Mucosa of descending colon (tissue), 3 donors: ENCODE results near the gene NDRG4. TPM values are rescaled to one million over a fixed set of nuclear protein-coding genes. Genes with fewer than 3 reads are reported as not detected.

Source experiments
- ATAC-seq: fragments of 200-7000 bp; cut with Tn5 transposase; one replicate; pipeline ENCODE4 v1.9.1; 2020; ENCODE audit warnings: mild to moderate bottlenecking, moderate library complexity
- DNase-seq, 3 donors: peaks; one replicate each; pipeline ENCODE4 v3.0.0-alpha.2; 2020
- H3K36me3 ChIP-seq: fragments of 200-600 bp; one replicate; pipeline ENCODE4 v1.8.0; 2021; ENCODE audit warnings: low read depth, mild to moderate bottlenecking
- H3K4me1 ChIP-seq: fragments of 200-600 bp; one replicate; pipeline ENCODE4 v1.8.0; 2021; ENCODE audit warnings: low read depth, mild to moderate bottlenecking
- H3K4me3 ChIP-seq: fragments of 200-600 bp; one replicate; pipeline ENCODE4 v1.8.0; 2021; ENCODE audit warnings: mild to moderate bottlenecking
- H3K9me3 ChIP-seq: fragments of 200-600 bp; one replicate; pipeline ENCODE4 v1.8.0; 2021; ENCODE audit warnings: mild to moderate bottlenecking
- intact Hi-C, 2 donors: fragments of 100-400 bp; cut with DNase I in 1 of 2; cut with micrococcal nuclease in 1 of 2; formaldehyde crosslinking; loops; one replicate each; pipeline versions ENCODE4 v1.11.0 to v1.11.1; 2022; cut with DNase I, micrococcal nuclease
- total RNA-seq, 3 donors: library from RNA; stranded (reverse); fragmentation: NEBNext Ultra II Directional in 2 of 3; extraction: Animal tissue kit (Norgen Biotek cat#: 25700) in 2 of 3; gene quantifications; one replicate each; pipeline versions ENCODE4 v1.2.1 to v1.2.4, GENCODE V29; 2021 to 2023
- TF ChIP-seq, protein P1 (sequence below): fragments of 200-600 bp; IDR thresholded peaks from one replicate; pipeline ENCODE4 v1.8.0; 2022; ENCODE audit warnings: antibody characterized with exemption, mild to moderate bottlenecking
- donor health status: DM: no; HTN: no; CAD: no; lungs with moderate emphysema.
- donor health status: DM: no; HTN: no; CAD: no.
- donor health status: DM: no; HTN: yes; CAD: no.

Gene NDRG4
- total RNA-seq, 3 donors from 2014 or later: 3.0 to 15.8 (median 3.6) TPM

GRCh38 chr16:58502217-58502921 lies 2.4 kb downstream of the NDRG4 start:
- DNase-seq (no peak), ATAC-seq (no peak)
- TF ChIP-seq, protein P1, sequence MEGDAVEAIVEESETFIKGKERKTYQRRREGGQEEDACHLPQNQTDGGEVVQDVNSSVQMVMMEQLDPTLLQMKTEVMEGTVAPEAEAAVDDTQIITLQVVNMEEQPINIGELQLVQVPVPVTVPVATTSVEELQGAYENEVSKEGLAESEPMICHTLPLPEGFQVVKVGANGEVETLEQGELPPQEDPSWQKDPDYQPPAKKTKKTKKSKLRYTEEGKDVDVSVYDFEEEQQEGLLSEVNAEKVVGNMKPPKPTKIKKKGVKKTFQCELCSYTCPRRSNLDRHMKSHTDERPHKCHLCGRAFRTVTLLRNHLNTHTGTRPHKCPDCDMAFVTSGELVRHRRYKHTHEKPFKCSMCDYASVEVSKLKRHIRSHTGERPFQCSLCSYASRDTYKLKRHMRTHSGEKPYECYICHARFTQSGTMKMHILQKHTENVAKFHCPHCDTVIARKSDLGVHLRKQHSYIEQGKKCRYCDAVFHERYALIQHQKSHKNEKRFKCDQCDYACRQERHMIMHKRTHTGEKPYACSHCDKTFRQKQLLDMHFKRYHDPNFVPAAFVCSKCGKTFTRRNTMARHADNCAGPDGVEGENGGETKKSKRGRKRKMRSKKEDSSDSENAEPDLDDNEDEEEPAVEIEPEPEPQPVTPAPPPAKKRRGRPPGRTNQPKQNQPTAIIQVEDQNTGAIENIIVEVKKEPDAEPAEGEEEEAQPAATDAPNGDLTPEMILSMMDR: no peak
- intact Hi-C loops: no loop called here
- Histone ChIP-seq H3K4me3 (no peak overlapping the region), H3K9me3 (no peaks in the 10 kb centered on the region), H3K36me3 (no peaks in the 10 kb centered on the region), H3K4me1 (peaks cover 13% of the 10 kb centered on the region)

- Histone ChIP-seq H3K9me3 (no peaks in the 10 kb centered on the region), H3K4me3 (no peak overlapping the region), H3K4me1 (peaks cover 13% of the 10 kb centered on the region), H3K36me3 (no peaks in the 10 kb centered on the region)
- ATAC-seq: no peak
- no peak for DNase-seq
- TF ChIP-seq, protein P1: no peak
- intact Hi-C loops: no loop called here
Measured at GRCh38 chr16:58503166-58503862, 3.4 kb downstream of the NDRG4 start.

GRCh38 chr16:58503863-58504688 lies 4.1 kb downstream of the NDRG4 start:
- Histone ChIP-seq H3K36me3 (no peaks in the 10 kb centered on the region), H3K4me1 (peaks cover 13% of the 10 kb centered on the region), H3K9me3 (no peaks in the 10 kb centered on the region), H3K4me3 (no peak overlapping the region)
- ATAC-seq: no peak
- no peak for DNase-seq
- intact Hi-C loops: no loop called here
- TF ChIP-seq, protein P1: no peak

DNA sequence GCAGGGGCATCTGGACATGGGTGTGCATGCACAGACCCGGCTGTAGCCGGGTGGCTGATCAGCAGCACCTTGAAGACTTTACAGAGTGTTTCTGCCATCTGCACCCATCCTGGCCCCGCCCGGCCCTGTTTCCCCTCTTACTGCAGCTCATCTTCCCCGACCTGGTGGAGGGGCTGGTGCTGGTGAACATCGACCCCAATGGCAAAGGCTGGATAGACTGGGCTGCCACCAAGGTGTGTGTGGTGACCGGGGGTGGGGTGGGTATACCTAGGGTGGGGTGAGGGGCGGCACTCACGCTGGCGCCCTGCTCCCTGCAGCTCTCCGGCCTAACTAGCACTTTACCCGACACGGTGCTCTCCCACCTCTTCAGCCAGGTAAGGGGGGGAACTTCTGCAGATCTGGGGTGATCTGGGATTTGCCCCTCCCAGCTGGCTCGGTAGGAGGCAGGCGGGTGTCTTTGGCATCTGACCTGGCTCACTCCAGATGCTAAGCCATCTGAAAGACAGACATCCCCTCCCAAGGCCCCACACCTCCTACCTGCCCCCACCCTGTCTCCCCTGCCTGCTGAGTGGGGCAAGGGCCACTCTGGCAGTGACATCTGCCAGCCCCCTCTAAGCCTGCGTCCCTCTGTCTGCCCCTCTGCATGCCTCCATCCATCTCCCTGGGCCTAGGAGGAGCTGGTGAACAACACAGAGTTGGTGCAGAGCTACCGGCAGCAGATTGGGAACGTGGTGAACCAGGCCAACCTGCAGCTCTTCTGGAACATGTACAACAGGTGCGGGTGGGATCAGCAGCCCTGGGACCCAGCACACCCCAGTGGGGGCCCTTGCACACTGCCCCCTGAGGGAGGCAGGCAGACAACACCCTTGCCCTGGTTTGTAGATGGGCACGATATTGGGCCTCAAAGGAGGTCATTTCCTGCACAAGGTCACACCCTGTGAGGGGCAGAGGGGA lies 6.6 kb downstream of the NDRG4 start:
- H3K4me1 ChIP-seq: peaks cover 2% of the 10 kb centered on the region
- TF ChIP-seq, protein P1: no peak
- DNase-seq (no peak), ATAC-seq (no peak)
- intact Hi-C loops: no loop called here
- no peaks in the 10 kb centered on the region for H3K9me3 ChIP-seq
- H3K36me3 ChIP-seq: no peaks in the 10 kb centered on the region
- no peak overlapping the region for H3K4me3 ChIP-seq
